ENCODE results near the gene WNT5B. TPM values are rescaled to one million over a fixed set of nuclear protein-coding genes. Genes with fewer than 3 reads are reported as not detected.

The WNT5B gene
- total RNA-seq, 4 donors from 2014 or later = 0.53 to 9.1 (median 0.94) TPM; not detected in 1

DNA sequence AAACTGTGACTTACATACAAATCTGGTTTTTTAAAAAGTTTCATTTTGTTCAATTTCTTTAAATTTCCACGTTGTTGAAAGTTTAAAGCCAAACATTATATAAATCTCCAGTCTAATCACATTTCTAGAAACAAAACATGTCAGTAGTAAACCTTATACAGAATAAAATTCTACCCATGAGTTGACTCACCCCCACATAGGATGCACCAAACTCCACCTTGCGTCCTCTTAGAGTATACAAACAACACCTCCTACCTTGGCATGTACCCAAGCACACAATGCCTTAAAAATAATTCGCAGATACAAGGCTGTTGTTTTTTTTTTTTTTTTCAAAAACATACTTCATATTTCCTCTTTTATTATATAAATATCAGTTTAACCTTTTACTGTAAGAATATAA lies 38.0 kb upstream of the WNT5B start:
- Histone ChIP-seq H3K27ac (peak overlapping the region in 1 of 4 donors; percentile 49), H3K4me1 (peaks cover 2 to 57% (median 11%) of the 10 kb centered on the region in 4 donors), H3K36me3 (no peaks in the 10 kb centered on the region), H3K9me3 (no peaks in the 10 kb centered on the region), H3K27me3 (no peaks in the 10 kb centered on the region), H3K4me3 (peak overlapping the region in 1 of 4 donors; percentile 61)
- peak in 1 of 3 donors; percentile 58 for DNase-seq
- TF ChIP-seq, protein P1, sequence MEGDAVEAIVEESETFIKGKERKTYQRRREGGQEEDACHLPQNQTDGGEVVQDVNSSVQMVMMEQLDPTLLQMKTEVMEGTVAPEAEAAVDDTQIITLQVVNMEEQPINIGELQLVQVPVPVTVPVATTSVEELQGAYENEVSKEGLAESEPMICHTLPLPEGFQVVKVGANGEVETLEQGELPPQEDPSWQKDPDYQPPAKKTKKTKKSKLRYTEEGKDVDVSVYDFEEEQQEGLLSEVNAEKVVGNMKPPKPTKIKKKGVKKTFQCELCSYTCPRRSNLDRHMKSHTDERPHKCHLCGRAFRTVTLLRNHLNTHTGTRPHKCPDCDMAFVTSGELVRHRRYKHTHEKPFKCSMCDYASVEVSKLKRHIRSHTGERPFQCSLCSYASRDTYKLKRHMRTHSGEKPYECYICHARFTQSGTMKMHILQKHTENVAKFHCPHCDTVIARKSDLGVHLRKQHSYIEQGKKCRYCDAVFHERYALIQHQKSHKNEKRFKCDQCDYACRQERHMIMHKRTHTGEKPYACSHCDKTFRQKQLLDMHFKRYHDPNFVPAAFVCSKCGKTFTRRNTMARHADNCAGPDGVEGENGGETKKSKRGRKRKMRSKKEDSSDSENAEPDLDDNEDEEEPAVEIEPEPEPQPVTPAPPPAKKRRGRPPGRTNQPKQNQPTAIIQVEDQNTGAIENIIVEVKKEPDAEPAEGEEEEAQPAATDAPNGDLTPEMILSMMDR (IDR thresholded peaks at IDR 0.05) = peak in 3 of 6 experiments; percentile 28 to 33 (median 31)
- TF ChIP-seq POLR2A (IDR thresholded peaks at IDR 0.05) = no peak

DNA sequence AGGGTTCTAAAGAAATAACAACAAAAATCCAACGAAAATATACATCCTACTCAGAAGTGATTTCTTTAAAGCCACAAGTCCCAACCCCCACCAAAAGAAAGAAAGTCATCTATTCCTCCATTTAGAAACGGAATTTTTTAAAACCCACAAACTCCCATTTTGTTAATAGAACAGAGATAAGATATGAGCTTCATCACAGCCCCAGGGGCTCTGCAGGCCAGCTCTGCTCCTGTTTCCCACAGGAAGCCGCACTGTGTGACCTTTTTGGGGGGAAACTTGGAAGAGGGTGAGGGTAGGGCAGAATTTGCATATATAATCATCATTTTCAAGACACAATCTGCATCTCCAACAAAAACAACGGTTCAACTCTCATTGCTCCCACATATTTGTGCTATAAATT lies 37.5 kb upstream of the WNT5B start:
- no peaks in the 10 kb centered on the region for H3K36me3 ChIP-seq
- TF ChIP-seq, protein P1 (IDR thresholded peaks at IDR 0.05) = no peak
- TF ChIP-seq POLR2A (IDR thresholded peaks at IDR 0.05) = no peak
- peak overlapping the region; percentile 12 to 68 (median 47) for H3K4me3 ChIP-seq
- H3K27me3 ChIP-seq = no peaks in the 10 kb centered on the region
- H3K27ac ChIP-seq = peak overlapping the region in 2 of 4 donors; percentile 84 to 98
- H3K9me3 ChIP-seq = no peaks in the 10 kb centered on the region
- DNase-seq = no peak
- H3K4me1 ChIP-seq = peaks cover 2 to 62% (median 11%) of the 10 kb centered on the region in 4 donors

DNA sequence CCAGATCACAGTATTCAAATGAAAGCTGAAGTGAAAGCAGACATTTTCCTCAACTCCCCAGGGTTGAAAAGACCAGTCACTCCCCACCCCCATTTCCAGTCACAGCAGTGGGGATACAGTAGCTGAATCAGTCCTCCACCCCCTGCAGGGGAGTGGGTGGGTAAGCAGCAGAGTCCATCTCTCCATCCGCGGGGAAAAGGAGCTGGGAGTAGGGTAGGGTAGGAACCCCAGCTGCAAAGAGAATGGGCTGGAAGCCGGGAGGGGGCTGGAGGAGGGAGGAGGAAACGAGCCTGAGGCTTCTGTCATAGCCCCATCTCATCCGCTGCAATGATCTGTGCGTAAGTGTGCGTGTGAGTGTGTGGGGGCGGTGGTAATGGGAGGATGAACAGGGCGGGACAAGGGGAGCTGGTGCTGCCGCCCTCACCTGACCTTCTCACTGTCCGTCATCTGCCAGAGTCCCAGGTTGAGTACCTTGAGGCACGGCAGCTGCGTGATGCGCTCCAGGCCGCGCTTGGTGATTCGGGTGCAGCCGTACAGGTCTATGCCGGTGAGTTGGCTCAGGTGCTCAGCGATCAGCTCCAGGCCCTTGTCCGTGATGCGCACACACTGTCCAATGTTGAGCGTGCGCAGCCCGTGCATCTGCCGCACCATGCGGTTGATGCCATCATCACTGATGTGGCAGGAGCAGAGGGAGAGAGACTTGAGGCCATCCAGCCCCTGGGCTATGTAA lies 36.4 kb upstream of the WNT5B start:
- Histone ChIP-seq H3K27me3 (no peaks in the 10 kb centered on the region), H3K4me1 (peaks cover 2 to 62% (median 11%) of the 10 kb centered on the region in 4 donors), H3K9me3 (no peaks in the 10 kb centered on the region), H3K27ac (peak overlapping the region; percentile 84 to 98 (median 96)), H3K36me3 (no peaks in the 10 kb centered on the region), H3K4me3 (peak overlapping the region; percentile 61 to 91 (median 79))
- TF ChIP-seq POLR2A (IDR thresholded peaks at IDR 0.05) = no peak
- TF ChIP-seq, protein P1 (IDR thresholded peaks at IDR 0.05) = no peak
- DNase-seq = peak; percentile 57 to 76 (median 64)

- Histone ChIP-seq H3K27me3 (no peaks in the 10 kb centered on the region), H3K9me3 (no peaks in the 10 kb centered on the region), H3K36me3 (no peaks in the 10 kb centered on the region), H3K4me1 (peaks cover 2 to 54% (median 11%) of the 10 kb centered on the region in 4 donors), H3K4me3 (peak overlapping the region; percentile 61 to 91 (median 79)), H3K27ac (peak overlapping the region; percentile 84 to 98 (median 96))
- DNase-seq = peak; percentile 67 to 84 (median 84)
- TF ChIP-seq, protein P1 (IDR thresholded peaks at IDR 0.05) = no peak
- TF ChIP-seq POLR2A (IDR thresholded peaks at IDR 0.05) = no peak
Measured at GRCh38 chr12:1593174-1594005, 35.6 kb upstream of the WNT5B start.

- no peaks in the 10 kb centered on the region for H3K9me3 ChIP-seq
- peak overlapping the region; percentile 61 to 91 (median 79) for H3K4me3 ChIP-seq
- TF ChIP-seq, protein P1 (IDR thresholded peaks at IDR 0.05) = no peak
- peak in 1 of 2 donors; percentile 40 for TF ChIP-seq POLR2A (IDR thresholded peaks at IDR 0.05)
- DNase-seq = no peak
- H3K36me3 ChIP-seq = no peaks in the 10 kb centered on the region
- peaks cover 2 to 53% (median 11%) of the 10 kb centered on the region in 4 donors for H3K4me1 ChIP-seq
- no peaks in the 10 kb centered on the region for H3K27me3 ChIP-seq
- peak overlapping the region; percentile 84 to 98 (median 96) for H3K27ac ChIP-seq
Measured at GRCh38 chr12:1594006-1594260, 35.1 kb upstream of the WNT5B start.

All from Peyer's patch (tissue), 4 donors.